Measurements from ENCODE around the gene BAG5.
"Not testable (repeated sequence)": the region's sequence is repeated elsewhere in the genome, so short reads cannot be mapped to it uniquely, and the experiment has no call there.

The BAG5 gene, protein sequence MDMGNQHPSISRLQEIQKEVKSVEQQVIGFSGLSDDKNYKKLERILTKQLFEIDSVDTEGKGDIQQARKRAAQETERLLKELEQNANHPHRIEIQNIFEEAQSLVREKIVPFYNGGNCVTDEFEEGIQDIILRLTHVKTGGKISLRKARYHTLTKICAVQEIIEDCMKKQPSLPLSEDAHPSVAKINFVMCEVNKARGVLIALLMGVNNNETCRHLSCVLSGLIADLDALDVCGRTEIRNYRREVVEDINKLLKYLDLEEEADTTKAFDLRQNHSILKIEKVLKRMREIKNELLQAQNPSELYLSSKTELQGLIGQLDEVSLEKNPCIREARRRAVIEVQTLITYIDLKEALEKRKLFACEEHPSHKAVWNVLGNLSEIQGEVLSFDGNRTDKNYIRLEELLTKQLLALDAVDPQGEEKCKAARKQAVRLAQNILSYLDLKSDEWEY

DNA sequence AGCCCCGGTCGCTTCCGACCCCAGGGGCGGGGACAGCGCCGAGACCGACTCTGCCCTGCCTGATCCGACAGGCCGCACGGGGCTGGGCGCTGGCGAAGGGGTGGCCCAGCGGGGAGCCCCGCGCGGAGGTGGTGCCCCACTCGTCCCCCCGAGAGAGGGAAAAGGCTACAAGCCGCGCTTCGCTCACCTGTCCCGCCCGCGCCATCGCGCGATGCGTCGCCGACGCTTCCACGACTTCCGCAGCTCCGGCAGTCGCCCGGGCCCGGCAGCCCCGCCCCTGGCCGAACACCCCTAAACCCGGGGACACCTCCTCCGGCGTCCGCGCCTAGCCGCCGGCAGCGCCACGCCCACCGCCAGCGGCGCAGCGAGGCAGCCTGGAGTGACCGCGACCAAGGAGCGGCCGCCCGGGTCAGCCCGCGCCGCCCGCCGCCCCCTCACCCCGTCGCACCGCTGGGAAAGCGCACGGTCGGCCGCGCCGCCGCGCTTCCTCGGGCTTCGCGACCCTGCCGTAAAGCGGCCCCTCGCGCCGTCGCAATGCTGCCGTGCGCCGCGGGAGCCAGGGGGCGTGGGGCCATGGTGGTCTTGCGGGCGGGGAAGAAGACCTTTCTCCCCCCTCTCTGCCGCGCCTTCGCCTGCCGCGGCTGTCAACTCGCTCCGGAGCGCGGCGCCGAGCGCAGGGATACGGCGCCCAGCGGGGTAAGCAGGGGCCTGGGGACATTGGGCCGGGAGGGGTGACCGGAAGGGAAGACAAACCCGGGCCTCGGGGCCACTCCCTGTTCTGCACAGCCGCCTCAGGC is at the start of gene BAG5, which contains the start of gene COA8:
Gene BAG5 (minus strand): TSS at position 229 of the 797 bp plus-strand sequence. CDS start 1,493 bp downstream, outside the sequence.
Gene COA8 (plus strand): TSS at position 532 of the 797 bp plus-strand sequence. CDS start 42 bp downstream, at position 574.
- peak; percentile 97 for DNase-seq

DNA sequence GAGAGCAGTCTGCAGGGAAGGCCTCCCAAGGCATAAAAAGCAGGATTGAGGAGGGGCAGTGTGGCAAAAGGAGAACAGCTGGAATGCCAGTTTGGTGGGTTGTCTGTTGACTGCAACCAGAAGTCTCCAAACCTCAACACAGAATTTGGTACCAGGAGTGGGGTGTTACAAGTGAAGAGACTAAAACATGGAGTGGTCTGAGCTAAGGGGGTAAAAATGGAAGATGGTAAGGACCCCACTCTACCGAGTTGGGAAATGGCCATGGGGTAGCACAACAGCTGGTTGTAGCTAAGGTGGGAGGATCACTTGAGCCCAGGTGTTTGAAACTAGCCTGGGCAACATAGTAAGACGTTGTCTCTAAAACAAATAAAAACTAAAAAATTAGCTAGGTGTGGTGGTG is 48.8 kb upstream of the BAG5 start:
- DNase-seq: no peak

DNA sequence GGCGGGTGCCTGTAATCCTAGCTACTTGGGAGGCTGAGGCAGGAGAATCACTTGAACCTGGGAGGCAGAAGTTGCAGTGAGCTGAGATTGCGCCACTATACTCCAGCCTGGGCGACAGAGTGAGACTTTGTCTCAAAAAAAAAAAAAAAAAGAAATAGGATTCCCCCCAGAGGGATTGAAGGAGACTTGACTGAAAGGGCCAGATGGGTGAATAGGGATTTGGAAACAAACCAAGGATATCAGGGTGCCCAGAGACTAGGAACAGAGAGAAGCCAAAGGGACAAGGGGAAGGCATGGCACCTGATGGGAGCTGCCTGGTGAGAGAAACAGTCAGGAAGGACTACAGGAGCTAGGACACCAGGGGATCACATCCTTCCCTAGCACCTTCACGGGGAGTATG is 46.6 kb upstream of the BAG5 start:
- DNase-seq: not testable (repeated sequence)

DNA sequence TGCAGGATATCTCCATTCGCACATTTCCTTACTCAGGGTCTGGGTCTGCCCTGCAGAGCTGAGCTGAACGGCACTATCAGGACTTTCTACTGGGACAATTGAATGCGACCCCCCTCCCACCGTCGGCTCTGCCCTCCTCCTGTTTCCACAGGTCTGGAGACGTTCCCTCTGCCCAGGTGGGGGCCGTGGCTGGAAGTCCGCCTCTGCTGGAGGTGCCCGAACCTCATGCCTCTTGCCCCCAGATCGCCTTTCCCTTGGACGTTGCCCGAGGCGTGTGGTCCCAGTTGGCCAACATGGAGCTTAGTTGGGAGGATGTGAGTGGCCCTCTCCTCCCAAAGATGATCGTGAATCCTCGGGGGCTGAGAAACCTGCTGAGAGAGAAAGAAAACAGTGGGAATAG is 45.4 kb upstream of the BAG5 start:
- DNase-seq: peak; percentile 35

GRCh38 chr14:103606963-103607668 is 44.7 kb upstream of the BAG5 start:
- peak; percentile 91 for DNase-seq

DNA sequence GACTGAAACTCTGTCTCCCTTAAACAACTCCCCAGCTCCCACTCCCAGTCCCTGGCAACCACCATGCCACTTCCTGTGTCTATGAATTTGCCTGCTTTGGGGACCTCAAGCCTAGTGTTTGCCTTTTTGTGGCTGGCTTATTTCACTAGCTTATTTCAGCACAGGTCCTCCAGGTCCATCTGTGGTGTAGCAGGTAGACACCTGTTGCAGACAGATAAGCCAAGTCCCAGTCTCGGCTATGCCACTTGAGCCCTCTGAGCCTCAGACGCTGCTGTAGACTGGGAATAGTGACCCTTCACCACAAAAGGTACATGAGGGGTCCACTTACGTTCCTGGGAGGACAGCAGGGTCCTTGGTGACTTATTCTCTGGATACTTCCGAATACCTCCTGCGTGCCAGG is 42.2 kb upstream of the BAG5 start:
- no peak for DNase-seq

DNA sequence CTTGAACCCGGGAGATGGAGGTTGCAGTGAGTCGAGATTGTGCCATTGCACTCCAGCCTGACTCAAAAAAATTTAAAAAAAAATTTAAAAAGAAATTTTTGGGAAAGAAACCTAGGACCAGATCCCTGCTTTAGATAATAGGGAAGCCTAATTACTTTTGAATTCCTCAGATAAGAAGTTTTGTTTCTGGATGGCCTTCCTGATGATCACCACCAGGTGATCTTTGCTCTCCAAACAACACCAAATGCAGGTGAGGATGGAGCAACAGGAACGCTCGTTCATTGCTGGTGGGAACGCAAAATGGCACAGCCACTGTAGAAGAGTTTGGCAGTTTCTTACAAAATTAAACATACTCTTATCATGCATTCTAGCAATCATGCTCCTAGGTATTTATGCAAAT is 38.0 kb upstream of the BAG5 start:
- DNase-seq: no peak

DNA sequence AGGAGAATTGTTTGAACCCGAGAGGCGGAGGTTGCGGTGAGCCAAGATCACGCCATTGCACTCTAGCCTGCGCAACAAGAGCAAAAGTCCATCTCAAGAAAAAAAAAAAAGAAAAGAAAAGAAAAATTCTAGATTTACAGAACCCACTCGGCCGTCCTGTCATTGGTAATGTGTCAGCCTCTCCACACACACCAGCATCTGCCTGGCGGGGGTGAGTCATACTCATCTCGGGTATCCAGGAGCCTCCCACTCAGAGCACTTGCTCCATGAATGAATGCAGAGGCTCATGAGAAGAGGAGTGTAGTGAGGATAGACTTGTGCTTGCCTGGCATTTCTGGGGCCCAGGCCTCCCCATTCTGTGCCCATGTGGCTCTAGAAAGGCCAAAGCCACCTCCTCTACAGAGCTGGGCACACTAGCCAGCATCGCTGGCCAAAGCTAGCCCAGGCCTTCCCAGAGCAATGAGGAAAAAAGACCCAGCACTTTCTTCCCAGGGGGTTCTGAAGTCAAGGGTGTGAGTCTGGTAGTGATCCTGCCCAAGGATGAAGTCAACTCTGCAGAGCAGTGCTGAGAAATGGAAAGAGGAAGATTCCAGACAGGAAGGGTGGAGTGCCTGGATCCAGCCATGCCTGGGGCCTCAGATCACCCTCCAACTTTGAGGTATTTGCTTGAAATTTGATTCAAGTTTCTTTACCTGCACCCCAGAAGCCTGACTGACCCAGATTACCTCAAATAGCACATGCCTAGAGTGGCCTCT is 35.3 kb upstream of the BAG5 start:
- DNase-seq: no peak

DNA sequence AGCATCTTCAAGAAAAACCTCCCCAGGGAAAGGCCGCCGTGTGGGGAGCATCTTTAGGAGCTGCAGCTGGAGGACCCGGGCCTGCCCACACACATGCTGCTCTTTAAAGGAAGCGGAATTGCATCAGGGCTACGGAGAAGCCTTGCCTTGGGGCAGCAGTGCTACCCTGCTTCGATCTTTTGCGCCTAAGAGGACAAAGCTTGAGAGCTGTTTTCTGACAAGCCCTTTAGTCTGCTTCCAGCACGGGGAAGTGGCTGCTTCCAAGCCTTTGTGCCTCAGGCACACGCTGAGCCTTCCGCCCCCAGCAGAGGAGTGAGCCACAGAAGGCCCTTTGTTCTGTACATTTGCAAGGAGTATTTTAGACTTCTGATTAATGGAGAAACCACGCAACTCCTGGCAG is 31.8 kb upstream of the BAG5 start:
- DNase-seq: peak; percentile 60

DNA sequence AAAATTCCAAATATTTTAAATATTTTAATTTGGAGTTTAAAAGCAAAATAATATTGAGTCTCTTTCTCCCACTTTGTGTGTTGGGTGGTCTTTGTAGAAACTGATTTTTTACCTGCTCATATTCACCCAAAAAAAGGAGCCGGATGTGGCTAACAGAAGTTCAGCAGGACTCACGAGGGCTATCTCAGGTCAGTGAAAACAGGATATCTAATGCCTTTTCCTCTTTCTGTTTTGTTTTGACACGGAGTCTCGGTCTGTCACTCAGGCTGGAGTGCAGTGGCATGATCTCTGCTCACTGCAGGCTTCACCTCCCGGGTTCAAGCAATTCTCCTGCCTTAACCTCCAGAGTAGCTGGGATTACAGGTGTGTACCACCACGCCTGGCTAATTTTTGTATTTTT is 31.1 kb upstream of the BAG5 start:
- DNase-seq: no peak

- DNase-seq: no peak
Measured at GRCh38 chr14:103584326-103584915, 22.0 kb upstream of the BAG5 start.

GRCh38 chr14:103581954-103582703 is 19.7 kb upstream of the BAG5 start:
- DNase-seq: no peak

DNA sequence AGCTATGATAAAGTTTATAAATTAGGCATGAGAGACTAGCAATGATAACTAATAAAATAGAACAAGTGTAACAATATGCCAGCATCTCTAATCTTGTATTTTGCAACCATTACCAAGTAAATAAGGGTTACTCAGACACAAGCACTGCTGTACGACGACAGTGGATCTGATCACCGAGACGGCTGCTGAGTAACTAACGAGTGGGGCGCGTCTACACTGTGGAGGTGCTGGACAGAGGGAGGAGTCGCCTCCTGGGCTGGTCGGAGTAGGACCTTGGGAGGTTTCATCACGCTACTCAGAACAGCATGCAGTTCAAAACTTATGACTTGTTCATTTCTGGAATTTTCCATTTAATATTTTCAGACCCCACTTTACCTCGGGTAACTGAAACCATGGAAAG is 18.7 kb upstream of the BAG5 start:
- DNase-seq: no peak

DNA sequence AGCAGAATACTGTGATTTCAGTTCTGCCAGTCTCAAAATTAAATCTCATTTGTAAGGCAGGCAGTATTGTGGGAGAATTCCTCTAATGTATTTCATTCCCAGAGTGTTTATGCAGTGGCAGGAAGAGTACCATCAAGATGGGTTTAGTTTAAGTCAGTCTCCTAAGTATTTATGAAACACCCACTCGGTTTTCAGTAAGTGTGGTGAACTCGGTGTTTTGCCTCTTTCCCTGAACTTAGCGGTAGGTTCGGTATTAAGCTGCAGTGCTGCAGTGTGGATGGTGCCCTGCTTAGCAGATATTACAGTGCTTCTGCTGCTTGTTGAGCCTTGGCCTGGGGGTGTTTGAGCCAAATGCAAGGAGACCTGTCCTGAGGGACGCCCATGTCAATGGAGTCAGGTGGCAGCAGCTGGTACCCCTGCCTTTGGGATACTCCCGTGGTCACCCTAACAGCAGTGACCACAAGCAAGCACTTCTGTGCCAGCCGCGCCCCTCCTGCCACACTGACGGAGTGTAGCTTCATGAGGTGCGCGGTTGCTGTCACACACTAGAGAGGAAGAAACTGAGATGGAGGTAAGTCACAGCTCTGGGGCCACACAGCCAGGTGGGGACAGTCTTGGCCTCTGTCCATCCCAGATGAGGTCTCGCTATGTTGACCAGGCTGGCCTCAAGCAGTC is 16.1 kb upstream of the BAG5 start:
- DNase-seq: no peak

- DNase-seq: no peak
Measured at GRCh38 chr14:103576371-103577024, 14.0 kb upstream of the BAG5 start.

DNA sequence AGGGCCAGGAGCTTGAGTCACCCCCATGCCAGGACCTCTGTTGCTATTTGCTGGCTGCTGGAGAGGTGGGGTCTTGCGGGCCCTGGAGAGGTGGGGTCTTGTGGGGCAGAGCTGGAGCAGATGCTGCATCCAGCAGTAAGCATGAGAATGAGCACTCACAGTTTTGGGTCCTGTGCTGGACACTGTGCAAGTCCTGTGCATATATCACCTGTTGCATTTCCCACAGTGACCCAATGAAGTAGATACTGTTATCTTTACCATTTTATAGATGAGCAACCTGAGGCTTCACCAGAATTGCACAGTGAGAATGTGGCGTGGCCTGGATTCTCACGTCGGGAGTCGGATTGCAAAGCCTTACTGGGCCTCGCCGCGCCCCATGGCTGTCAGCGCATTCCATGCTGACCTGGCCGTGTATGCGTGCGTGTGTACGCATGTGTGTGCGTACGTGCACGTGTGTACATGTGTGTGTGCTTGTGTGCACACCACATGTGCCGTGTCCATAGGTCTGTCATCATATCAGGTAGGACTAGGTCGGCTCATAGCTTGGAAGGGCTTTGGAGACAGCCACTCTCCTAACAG is 12.3 kb upstream of the BAG5 start:
- no peak for DNase-seq

DNA sequence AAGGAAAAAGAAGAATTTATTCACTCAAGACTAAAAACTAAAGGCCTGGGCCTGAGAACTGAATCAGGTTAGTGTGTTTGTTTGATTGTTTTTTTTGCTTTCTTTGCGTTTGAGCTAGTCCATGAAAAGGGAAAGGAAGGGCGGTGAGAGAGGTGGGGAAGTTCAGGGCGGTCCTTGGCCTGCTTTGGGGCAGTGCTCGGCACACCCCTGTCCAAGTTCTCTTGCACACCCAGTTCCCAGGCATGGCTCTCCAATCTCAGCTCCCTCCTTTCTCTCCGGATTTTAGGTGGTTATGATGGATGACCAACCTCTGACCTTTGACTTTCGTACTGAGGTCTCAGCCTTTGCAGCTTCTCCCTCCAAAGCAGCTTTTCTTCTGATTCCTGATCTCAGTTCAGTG is 11.6 kb upstream of the BAG5 start:
- DNase-seq: no peak

DNA sequence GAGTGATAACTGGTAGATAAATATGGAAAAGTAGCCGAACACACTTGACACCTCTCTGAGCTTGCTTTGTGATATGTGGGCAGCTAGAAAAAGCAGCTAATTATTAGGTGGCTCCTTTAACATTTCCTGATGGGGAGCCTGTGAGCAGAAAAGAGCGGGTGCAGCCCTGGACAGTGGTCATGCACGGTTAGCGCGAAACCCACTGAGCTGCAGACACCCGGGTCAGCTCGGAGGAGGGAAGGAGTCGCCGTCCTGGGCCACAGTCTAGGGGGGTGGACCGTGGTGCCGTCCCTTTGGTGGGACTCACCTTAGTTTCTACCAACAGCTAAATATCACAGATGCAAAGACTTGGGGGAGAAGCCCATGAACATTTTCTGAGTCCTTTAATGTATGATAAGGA is 7.0 kb upstream of the BAG5 start:
- DNase-seq: no peak

GRCh38 chr14:103568952-103569351 is 6.5 kb upstream of the BAG5 start:
- DNase-seq: peak; percentile 96
